GM21717 (cell line): ENCODE data around the gene RNFT1.
"Not testable (repeated sequence)": the region's sequence is repeated elsewhere in the genome, so short reads cannot be mapped to it uniquely, and the experiment has no call there.

ENCODE experiments used
- ATAC-seq: cut with Tn5 transposase; IDR thresholded peaks from one replicate; pipeline ENCODE4 v1.9.1; 2021; ENCODE audit warnings: mild to moderate bottlenecking, moderate library complexity; ENCODE audit not compliant: unreplicated experiment

The RNFT1 gene

DNA sequence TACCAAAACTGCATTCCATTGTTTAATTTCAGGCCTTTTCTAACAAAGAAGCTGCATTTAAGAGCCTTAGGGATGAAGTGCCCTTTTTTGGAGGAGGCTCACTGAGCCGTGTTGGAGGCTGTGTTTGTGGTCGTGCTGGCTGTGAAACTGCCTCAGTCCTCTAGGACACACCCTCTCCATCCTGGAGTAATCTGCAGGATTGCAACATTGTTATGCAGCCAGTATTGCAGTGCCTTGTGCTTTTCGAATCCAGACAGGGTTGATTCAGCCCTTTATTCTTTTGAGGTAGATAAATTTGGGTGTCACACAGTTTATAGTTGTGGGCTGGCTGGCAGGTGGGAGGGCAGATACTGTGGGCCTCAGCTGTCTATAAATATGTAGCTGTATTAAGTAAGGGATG lies 33.8 kb downstream of the RNFT1 start:
- ATAC-seq: not testable (repeated sequence)

DNA sequence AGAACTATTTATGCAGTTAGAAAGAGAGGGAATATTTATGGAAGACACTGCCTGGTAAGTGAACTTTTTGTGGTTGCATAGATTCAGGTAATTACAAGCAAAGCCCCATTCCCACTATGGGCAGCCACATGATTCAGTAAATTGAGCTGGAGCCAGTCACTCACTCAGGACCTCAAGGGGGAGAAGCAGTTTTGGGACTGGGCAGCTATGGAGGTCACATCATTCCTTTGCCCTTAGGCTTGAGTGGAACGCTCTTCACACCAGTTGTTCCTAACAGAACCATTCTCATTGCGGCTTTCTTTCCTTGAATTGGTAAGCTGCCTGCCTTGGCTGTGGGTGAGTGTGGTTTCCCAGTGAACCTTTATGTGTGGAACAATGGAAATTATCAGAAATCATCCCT lies 34.4 kb downstream of the RNFT1 start:
- not testable (repeated sequence) for ATAC-seq

- ATAC-seq: not testable (repeated sequence)
Measured at GRCh38 chr17:59920637-59921036, 43.9 kb downstream of the RNFT1 start.

GRCh38 chr17:59916446-59916845 lies 48.1 kb downstream of the RNFT1 start:
- ATAC-seq: no peak

DNA sequence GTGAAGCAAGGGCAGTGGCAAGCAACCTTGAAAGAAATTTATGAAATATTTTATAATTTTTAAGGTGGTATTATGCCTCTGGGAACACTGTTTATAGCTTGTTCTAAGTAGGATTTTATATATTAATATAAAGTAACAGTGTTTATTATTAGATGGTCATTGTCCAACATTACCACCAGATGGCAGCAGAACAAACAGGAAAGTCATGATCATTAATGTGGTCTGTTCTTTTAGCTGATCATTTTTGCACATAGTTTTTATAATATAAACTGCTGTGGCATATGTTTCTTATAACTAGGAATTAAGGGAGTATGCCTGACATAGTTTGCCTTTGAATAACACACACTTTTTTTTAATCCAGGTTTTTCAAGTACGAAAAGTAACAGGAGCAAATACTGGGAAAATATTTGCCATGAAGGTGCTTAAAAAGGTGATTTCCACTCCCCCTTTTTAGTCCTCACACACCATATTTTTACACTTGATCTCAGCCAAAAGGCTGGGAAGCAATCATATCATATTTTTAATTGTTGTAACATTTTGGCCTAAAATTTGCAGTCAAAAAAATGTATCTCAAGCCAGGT lies 50.2 kb downstream of the RNFT1 start:
- no peak for ATAC-seq

DNA sequence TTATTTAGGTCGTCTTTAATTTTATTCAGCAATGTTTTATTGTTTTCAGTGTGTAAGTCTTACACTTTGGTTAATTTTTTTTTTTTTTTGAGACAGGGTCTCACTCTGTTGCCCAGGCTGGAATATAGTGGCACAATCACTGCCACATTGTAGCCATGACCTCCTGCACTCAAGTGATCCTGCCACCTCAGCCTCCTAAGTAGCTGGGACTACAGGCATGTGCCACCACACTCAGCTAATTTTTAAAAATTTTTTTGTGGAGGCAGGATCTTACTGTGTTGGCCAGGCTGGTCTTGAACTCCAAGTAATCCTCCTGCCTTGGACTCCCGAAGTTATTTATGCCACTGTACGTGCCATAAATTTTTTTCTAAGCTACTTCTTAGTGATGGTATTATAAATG lies 57.1 kb downstream of the RNFT1 start:
- no peak for ATAC-seq

- no peak for ATAC-seq
Measured at GRCh38 chr17:59903455-59903854, 61.1 kb downstream of the RNFT1 start.
